HG02759 (cell line): ENCODE results near the gene WDR26.

Experiments
- ATAC-seq: cut with Tn5 transposase; IDR thresholded peaks from one replicate; pipeline ENCODE4 v1.9.1; 2021; ENCODE audit warnings: mild to moderate bottlenecking, moderate library complexity; ENCODE audit not compliant: unreplicated experiment

The WDR26 gene

GRCh38 chr1:224393294-224393693 lies 41.3 kb downstream of the WDR26 start:
- no peak for ATAC-seq

GRCh38 chr1:224392411-224393249 lies 42.0 kb downstream of the WDR26 start:
- ATAC-seq: no peak

GRCh38 chr1:224390517-224390916 lies 44.1 kb downstream of the WDR26 start:
- no peak for ATAC-seq

- ATAC-seq: no peak
Observed at GRCh38 chr1:224387943-224388342, 46.7 kb downstream of the WDR26 start.

GRCh38 chr1:224387302-224387912 lies 47.2 kb downstream of the WDR26 start:
- no peak for ATAC-seq

GRCh38 chr1:224383218-224383617 lies 51.4 kb downstream of the WDR26 start:
- no peak for ATAC-seq

GRCh38 chr1:224381880-224382548 lies 52.6 kb downstream of the WDR26 start:
- no peak for ATAC-seq

- peak; percentile 78 for ATAC-seq
Observed at GRCh38 chr1:224380003-224380402, 54.6 kb downstream of the WDR26 start.

- peak; percentile 40 for ATAC-seq
Observed at GRCh38 chr1:224378855-224379631, 55.6 kb downstream of the WDR26 start.

GRCh38 chr1:224377676-224378006 lies 57.0 kb downstream of the WDR26 start:
- ATAC-seq: peak; percentile 58

- ATAC-seq: no peak
Observed at GRCh38 chr1:224375059-224375458, 59.5 kb downstream of the WDR26 start.

- ATAC-seq: no peak
Observed at GRCh38 chr1:224373008-224373590, 61.5 kb downstream of the WDR26 start.

- ATAC-seq: peak; percentile 82
Observed at GRCh38 chr1:224368409-224368808, 66.2 kb downstream of the WDR26 start.

- ATAC-seq: no peak
Observed at GRCh38 chr1:224359207-224359606, 75.4 kb downstream of the WDR26 start.

- ATAC-seq: no peak
Observed at GRCh38 chr1:224358237-224358636, 76.4 kb downstream of the WDR26 start.

GRCh38 chr1:224357626-224358124 lies 76.9 kb downstream of the WDR26 start:
- no peak for ATAC-seq

- ATAC-seq: peak; percentile 98
Observed at GRCh38 chr1:224356685-224357625, 77.6 kb downstream of the WDR26 start, which contains the start of gene CNIH4. CNIH4 (plus strand) TSS chr1:224356879; CDS start chr1:224356925, 46 bp downstream.

- no peak for ATAC-seq
Observed at GRCh38 chr1:224353975-224354925, 80.3 kb downstream of the WDR26 start.
